Mucosa of gallbladder (tissue), 1 donor: Measurements from ENCODE around the gene KIAA1217. TPM values are rescaled to one million over a fixed set of nuclear protein-coding genes. Genes with fewer than 3 reads are reported as not detected.

Experiments
- DNase-seq: peaks from one replicate; pipeline ENCODE4 v3.0.0-alpha.2; 2020; ENCODE audit warnings: low spot score
- total RNA-seq: library from RNA; stranded (reverse); gene quantifications from one replicate; pipeline ENCODE4 v1.2.1, GENCODE V29; 2021
- donor health status: DM: no; HTN: no; CAD: no.

Gene KIAA1217
- total RNA-seq, 1 donor from 2014 or later, result 44.0 TPM

- DNase-seq, result no peak
Observed at GRCh38 chr10:24496906-24497305, 288.0 kb downstream of the KIAA1217 start.

GRCh38 chr10:24501056-24501711 lies 292.2 kb downstream of the KIAA1217 start:
- no peak for DNase-seq

DNA sequence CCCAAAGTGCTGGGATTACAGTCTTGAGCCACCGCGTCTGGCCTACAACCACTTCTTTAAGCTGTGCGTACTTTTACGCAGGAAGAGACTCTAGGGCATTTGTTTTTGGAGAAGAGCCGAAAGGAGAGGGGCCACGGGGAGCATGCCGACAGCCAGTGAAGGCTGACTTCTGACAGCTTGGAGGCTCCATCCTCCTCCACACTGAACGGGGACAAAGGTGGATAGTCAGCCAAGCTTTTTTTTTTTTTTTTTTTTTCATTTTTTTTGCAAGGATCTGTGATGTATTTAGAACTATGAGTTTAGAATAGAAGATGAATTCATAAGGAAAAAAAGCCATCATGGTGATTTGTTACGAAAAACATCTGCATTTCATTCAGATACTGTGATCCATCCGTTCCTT lies 293.1 kb downstream of the KIAA1217 start:
- no peak for DNase-seq

- DNase-seq, result no peak
Observed at GRCh38 chr10:24502801-24503460, 294.0 kb downstream of the KIAA1217 start.

GRCh38 chr10:24503461-24504320 lies 294.8 kb downstream of the KIAA1217 start:
- no peak for DNase-seq

DNA sequence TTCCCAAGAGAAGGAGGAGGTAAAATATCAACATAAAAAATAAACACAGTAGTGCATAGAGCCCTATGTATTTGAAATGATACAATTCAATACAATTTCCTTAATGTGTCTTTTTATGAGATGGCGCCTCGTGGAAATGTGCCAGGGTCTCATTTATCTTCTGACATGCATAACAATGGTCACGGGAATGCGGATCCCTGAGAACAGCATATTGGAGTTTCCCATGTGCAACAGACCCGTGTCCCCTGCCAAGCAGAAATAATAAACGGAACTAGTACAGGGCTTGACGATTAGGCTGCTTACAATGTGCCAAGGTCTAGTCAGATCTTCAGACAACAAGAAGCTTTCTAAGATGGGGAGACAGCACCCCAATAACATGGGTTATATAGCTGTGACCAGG lies 296.8 kb downstream of the KIAA1217 start:
- no peak for DNase-seq

DNA sequence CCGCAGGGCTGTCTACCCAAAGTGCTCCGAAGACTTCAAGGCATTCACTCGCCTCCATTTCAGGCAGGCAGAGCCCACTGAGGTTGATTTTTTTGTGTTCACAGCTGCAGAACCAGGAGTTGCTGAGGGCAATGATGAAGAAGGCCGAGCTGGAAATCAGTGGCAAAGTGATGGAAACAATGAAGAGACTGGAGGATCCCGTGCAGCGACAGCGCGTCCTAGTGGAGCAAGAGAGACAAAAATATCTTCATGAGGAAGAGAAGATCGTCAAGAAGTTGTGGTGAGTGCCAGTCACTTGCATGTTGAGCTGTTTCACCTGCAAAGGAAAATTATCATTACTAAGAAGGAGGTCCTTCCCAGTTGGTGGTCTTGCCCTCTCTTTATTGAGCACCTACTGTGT lies 304.2 kb downstream of the KIAA1217 start:
- peak; percentile 21 for DNase-seq

GRCh38 chr10:24515481-24515880 lies 306.5 kb downstream of the KIAA1217 start:
- DNase-seq, result no peak

DNA sequence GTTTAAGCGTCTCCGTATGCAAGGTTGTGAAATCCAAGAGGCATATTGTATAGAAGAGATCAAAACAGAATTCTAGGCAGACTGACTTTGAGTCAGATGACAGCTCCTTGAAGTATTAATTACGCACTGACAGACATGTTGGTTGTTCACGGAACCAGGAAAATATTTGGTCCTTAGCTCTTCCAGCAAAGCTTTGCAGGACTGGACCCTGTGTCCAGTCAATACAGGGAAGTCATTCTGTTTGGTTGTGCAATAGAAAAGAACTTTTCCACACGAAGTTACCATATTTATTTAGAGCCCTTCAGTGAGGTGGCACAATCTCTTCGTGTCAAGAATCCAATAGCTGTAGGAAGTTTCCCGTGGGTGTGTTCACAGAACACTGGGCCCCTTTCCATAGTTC lies 309.5 kb downstream of the KIAA1217 start:
- no peak for DNase-seq

- peak; percentile 75 for DNase-seq
Observed at GRCh38 chr10:24518981-24519597, 310.2 kb downstream of the KIAA1217 start.

DNA sequence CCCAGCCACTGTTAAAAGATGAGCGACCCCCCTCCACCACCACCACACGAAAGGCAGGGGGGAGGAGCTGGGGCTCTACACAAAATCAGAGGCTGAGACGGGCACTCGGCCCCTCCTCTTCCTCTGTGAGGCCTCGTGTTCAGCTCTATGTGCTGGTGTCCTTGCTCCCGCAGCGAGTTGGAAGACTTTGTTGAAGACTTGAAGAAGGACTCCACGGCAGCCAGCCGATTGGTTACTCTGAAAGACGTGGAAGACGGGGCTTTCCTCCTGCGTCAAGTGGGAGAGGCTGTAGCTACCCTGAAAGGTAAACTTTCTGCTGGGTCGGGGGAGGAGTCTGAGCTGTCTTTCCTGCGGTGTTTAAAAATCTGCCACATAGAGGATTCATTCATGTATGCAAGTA lies 311.0 kb downstream of the KIAA1217 start:
- no peak for DNase-seq

DNA sequence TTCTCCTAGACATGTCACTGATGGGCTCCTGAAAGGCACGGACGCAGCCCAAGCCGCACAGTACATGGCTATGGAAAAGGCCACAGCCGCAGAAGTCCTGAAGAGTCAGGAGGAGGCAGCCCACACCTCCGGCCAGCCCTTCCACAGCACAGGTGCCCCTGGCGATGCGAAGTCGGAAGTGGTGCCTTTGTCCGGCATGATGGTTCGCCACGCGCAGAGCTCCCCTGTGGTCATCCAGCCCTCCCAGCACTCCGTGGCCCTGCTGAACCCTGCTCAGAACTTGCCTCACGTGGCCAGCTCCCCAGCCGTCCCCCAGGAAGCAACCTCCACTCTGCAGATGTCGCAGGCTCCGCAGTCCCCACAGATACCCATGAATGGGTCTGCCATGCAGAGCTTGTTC lies 315.4 kb downstream of the KIAA1217 start:
- no peak for DNase-seq

GRCh38 chr10:24526085-24526649 lies 317.2 kb downstream of the KIAA1217 start:
- DNase-seq, result no peak

DNA sequence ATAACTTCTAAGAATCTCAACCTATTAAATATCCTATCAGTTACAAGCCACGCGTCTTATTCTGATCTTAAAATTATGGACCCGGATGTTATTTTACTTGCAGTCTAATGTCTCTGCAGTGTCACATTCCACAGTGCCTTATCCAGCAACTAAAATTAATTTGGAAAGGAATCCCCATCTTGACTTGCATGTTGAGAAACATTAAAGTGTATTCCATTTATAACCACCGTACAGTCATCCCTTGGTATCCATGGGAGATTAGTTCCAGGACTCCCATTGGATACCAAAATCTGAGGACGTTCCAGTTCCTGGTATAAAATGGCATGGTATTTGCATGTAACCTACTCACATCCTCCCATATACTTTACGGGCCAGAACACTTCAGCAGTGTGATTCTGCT lies 320.0 kb downstream of the KIAA1217 start:
- no peak for DNase-seq

DNA sequence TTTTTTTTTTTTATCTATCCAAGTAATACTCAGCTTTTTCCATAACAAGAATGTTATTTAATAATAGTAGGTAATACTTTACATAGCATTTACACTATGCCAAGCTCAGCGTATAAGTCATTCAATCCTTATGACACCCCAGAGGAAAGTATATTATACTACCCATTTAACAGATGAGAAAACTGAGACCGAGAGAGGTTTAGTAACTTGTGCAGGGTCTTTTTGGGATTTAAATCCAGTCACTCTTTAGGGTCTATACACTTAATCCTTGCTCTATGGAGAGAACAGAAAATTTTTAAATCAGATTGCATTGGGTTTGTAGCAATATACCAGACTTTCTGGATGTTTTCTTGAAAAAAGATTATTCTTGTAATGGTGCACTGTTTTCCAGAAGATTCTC lies 322.5 kb downstream of the KIAA1217 start:
- DNase-seq, result no peak

- no peak for DNase-seq
Observed at GRCh38 chr10:24533981-24534380, 325.0 kb downstream of the KIAA1217 start.

GRCh38 chr10:24536636-24537035 lies 327.7 kb downstream of the KIAA1217 start:
- no peak for DNase-seq

GRCh38 chr10:24541239-24541753 lies 332.4 kb downstream of the KIAA1217 start:
- DNase-seq, result peak; percentile 71

DNA sequence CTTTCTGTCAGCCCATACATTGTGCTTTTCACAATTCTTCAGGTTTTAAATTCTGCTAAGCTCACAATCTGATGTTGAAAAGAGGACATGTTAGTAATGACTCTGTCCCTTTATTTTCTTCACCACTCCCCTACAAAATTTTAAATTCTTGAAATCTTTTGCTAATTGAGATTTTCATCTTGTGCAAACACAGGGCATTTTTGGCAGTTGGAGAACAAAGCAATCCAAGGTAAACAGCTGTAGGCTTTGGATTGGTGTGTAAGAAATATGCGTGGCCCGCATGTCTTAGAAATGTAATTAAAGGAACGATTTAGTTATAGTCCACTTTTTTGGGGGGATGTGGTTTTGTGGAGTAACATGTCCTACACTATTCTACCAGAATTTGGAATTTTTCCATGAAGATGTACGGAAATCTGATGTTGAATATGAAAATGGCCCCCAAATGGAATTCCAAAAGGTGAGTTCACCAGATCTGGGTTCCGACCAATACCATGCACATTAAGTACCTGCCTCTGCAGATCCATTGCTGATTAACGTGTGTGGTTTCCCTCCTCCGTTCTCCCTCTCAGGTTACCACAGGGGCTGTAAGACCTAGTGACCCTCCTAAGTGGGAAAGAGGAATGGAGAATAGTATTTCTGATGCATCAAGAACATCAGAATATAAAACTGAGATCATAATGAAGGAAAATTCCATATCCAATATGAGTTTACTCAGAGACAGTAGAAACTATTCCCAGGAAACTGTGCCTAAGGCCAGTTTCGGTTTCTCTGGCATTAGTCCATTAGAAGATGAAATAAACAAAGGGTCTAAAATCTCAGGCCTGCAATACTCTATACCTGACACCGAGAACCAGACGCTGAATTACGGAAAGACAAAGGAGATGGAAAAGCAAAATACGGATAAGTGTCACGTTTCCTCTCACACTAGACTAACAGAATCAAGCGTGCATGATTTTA lies 333.7 kb downstream of the KIAA1217 start:
- DNase-seq, result no peak

DNA sequence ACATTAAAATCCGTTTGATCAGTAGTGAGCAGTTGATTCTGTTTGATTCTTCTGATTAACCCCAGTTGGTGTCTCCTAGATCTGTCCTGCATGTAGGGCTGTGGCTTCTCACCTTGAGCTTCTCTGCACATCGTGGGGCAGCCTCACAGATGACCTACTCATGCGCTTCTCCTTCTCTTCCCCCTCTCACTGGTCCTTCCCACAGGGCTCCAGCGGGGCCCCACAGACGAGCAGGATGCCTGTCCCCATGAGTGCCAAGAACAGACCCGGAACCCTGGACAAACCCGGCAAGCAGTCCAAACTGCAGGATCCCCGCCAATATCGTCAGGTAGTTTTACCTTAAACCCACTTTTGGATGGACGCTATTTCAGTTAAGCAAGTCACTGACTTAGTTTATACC lies 335.8 kb downstream of the KIAA1217 start:
- no peak for DNase-seq

GRCh38 chr10:24545585-24545984 lies 336.6 kb downstream of the KIAA1217 start:
- no peak for DNase-seq
